SK-N-SH treated with all-trans-retinoic acid at 6 μM for 48 hours (cell line): ENCODE measurements around the gene NAPA.

Experiments used
- ATAC-seq: fragments of 200-7000 bp; cut with Tn5 transposase; 3 replicates; pipeline ENCODE4 v1.9.1; 2020; ENCODE audit warnings: mild to moderate bottlenecking, moderate library complexity
- BACH2 ChIP-seq: fragments of 250-450 bp; sonication (Bioruptor Pico); IDR thresholded peaks from 2 replicates; pipeline ENCODE4 v1.9.0; 2021; ENCODE audit warnings: mild to moderate bottlenecking, borderline replicate concordance
- CREB5 ChIP-seq: fragments of 250-450 bp; sonication (Bioruptor Pico); IDR thresholded peaks from 2 replicates; pipeline ENCODE4 v1.5.1; 2020; ENCODE audit warnings: low read depth, mild to moderate bottlenecking, moderate library complexity
- CSDC2 ChIP-seq: fragments of 250-450 bp; sonication (Bioruptor Pico); IDR thresholded peaks from 2 replicates; pipeline ENCODE4 v1.5.0; 2020; ENCODE audit warnings: mild to moderate bottlenecking, moderate library complexity
- CSRNP3 ChIP-seq: fragments of 250-450 bp; sonication (Bioruptor Pico); IDR thresholded peaks from 2 replicates; pipeline ENCODE4 v1.5.1; 2021; ENCODE audit warnings: mild to moderate bottlenecking, moderate library complexity
- ESRRG ChIP-seq: fragments of 250-450 bp; sonication (Bioruptor Pico); IDR thresholded peaks from 2 replicates; pipeline ENCODE4 v1.6.1; 2021; ENCODE audit warnings: mild to moderate bottlenecking
- GLIS3 ChIP-seq: fragments of 250-450 bp; sonication (Bioruptor Pico); IDR thresholded peaks from 2 replicates; pipeline ENCODE4 v1.5.0; 2020; ENCODE audit warnings: mild to moderate bottlenecking, moderate library complexity
- ISL1 ChIP-seq: fragments of 250-450 bp; sonication (Bioruptor Pico); IDR thresholded peaks from 2 replicates; pipeline ENCODE4 v2.1.2; 2022; ENCODE audit warnings: mild to moderate bottlenecking, moderate library complexity
- OSR1 ChIP-seq: fragments of 250-450 bp; sonication (Bioruptor Pico); IDR thresholded peaks from 2 replicates; pipeline ENCODE4 v1.8.0; 2022; ENCODE audit warnings: moderate library complexity, mild to moderate bottlenecking, inconsistent platforms
- PATZ1 ChIP-seq: fragments of 250-450 bp; sonication (Bioruptor Pico); IDR thresholded peaks from 2 replicates; pipeline ENCODE4 v1.8.0; 2020; ENCODE audit warnings: mild to moderate bottlenecking, moderate library complexity, borderline replicate concordance
- POU6F1 ChIP-seq: fragments of 250-450 bp; sonication (Bioruptor Pico); IDR thresholded peaks from 2 replicates; pipeline ENCODE4 v1.8.0; 2021; ENCODE audit warnings: low read depth, mild to moderate bottlenecking, moderate library complexity, borderline replicate concordance
- PPARA ChIP-seq: fragments of 250-450 bp; sonication (Bioruptor Pico); IDR thresholded peaks from 2 replicates; pipeline ENCODE4 v1.5.0; 2020; ENCODE audit warnings: mild to moderate bottlenecking, borderline replicate concordance
- RARB ChIP-seq: fragments of 250-450 bp; sonication (Bioruptor Pico); IDR thresholded peaks from 2 replicates; pipeline ENCODE4 v1.8.0; 2021; ENCODE audit warnings: mild to moderate bottlenecking, moderate library complexity
- SNAI2 ChIP-seq: fragments of 250-450 bp; sonication (Bioruptor Pico); IDR thresholded peaks from 2 replicates; pipeline ENCODE4 v1.5.0; 2020; ENCODE audit warnings: mild to moderate bottlenecking, moderate library complexity
- TCF4 ChIP-seq: fragments of 250-450 bp; sonication (Bioruptor Pico); IDR thresholded peaks from 2 replicates; pipeline ENCODE4 v1.8.0; 2021; ENCODE audit warnings: mild to moderate bottlenecking, moderate library complexity, borderline replicate concordance
- TOX ChIP-seq: fragments of 250-450 bp; sonication (Bioruptor Pico); IDR thresholded peaks from 2 replicates; pipeline ENCODE4 v1.8.0; 2021; ENCODE audit warnings: mild to moderate bottlenecking, moderate library complexity, borderline replicate concordance
- TSHZ2 ChIP-seq: fragments of 250-450 bp; sonication (Bioruptor Pico); IDR thresholded peaks from 2 replicates; pipeline ENCODE4 v1.5.0; 2020; ENCODE audit warnings: mild to moderate bottlenecking, moderate library complexity
- ZC3H10 ChIP-seq: fragments of 250-450 bp; sonication (Bioruptor Pico); IDR thresholded peaks from 2 replicates; pipeline ENCODE4 v1.5.1; 2021; ENCODE audit warnings: mild to moderate bottlenecking, moderate library complexity
- ZFP3 ChIP-seq: fragments of 250-450 bp; sonication (Bioruptor Pico); IDR thresholded peaks from 2 replicates; pipeline ENCODE4 v1.5.0; 2020; ENCODE audit warnings: mild to moderate bottlenecking, moderate library complexity
- ZFP30 ChIP-seq: fragments of 450-650 bp; formaldehyde crosslinking; IDR thresholded peaks from 2 replicates; pipeline ENCODE4 v1.5.0; 2022; ENCODE audit warnings: mild to moderate bottlenecking, moderate library complexity
- ZNF565 ChIP-seq: fragments of 450-650 bp; formaldehyde crosslinking; conservative IDR thresholded peaks from 2 replicates; pipeline ENCODE4 v1.5.0; 2020; ENCODE audit warnings: low read depth, mild to moderate bottlenecking, moderate library complexity
- ZNF70 ChIP-seq: fragments of 450-650 bp; formaldehyde crosslinking; IDR thresholded peaks from 2 replicates; pipeline ENCODE4 v1.5.0; 2020; ENCODE audit warnings: mild to moderate bottlenecking, moderate library complexity
- ZNF8 ChIP-seq: fragments of 450-650 bp; formaldehyde crosslinking; IDR thresholded peaks from 2 replicates; pipeline ENCODE4 v1.5.0; 2020; ENCODE audit warnings: mild to moderate bottlenecking, moderate library complexity

Gene NAPA

GRCh38 chr19:47526798-47527197, 11.9 kb upstream of the NAPA start:
- TF ChIP-seq CREB5 (CRISPR knock-in tag) (no peak), BACH2 (CRISPR knock-in tag) (no peak), ESRRG (CRISPR knock-in tag) (no peak)
- TF ChIP-seq, all 23 proteins: peak for 0
- ATAC-seq, result no peak

GRCh38 chr19:47523473-47523872, 8.6 kb upstream of the NAPA start:
- no peak for ATAC-seq
- TF ChIP-seq ZFP30 (CRISPR knock-in tag) (no peak), ZNF70 (CRISPR knock-in tag) (no peak), ZNF8 (no peak), ZFP3 (no peak), CSRNP3 (CRISPR knock-in tag) (no peak), ISL1 (CRISPR knock-in tag) (no peak), CSDC2 (no peak), POU6F1 (CRISPR knock-in tag) (no peak), ESRRG (CRISPR knock-in tag) (no peak)

- no peak for TF ChIP-seq ZC3H10 (CRISPR knock-in tag)
- TF ChIP-seq POU6F1 (CRISPR knock-in tag), result no peak
- no peak for TF ChIP-seq TOX (CRISPR knock-in tag)
- TF ChIP-seq OSR1 (CRISPR knock-in tag), result no peak
- TF ChIP-seq ZNF8, result no peak
- no peak for TF ChIP-seq SNAI2
- TF ChIP-seq ESRRG (CRISPR knock-in tag), result no peak
- no peak for TF ChIP-seq BACH2 (CRISPR knock-in tag)
- no peak for TF ChIP-seq TSHZ2 (CRISPR knock-in tag)
- no peak for TF ChIP-seq RARB
- no peak for TF ChIP-seq ZFP3
- TF ChIP-seq ISL1 (CRISPR knock-in tag), result no peak
- TF ChIP-seq GLIS3 (CRISPR knock-in tag), result no peak
- TF ChIP-seq ZFP30 (CRISPR knock-in tag), result no peak
- no peak for TF ChIP-seq PATZ1
- no peak for TF ChIP-seq ZNF565 (CRISPR knock-in tag)
- TF ChIP-seq ZNF70 (CRISPR knock-in tag), result no peak
- no peak for TF ChIP-seq TCF4 (CRISPR knock-in tag)
- no peak for TF ChIP-seq PPARA
- no peak for TF ChIP-seq CSRNP3 (CRISPR knock-in tag)
- TF ChIP-seq, all 23 proteins: peak for 0
- peak; percentile 21; the same call in 2 of the 3 replicates for ATAC-seq
Observed at GRCh38 chr19:47521473-47522180, 6.8 kb upstream of the NAPA start.
